Left hindlimb (tissue), 1 donor: Measurements from ENCODE around the gene PTK6.
A peak's percentile ranks its signal among the peaks of the same experiment; 100 is the strongest.
"Not testable (repeated sequence)": the region's sequence is repeated elsewhere in the genome, so short reads cannot be mapped to it uniquely, and the experiment has no call there.

Source experiments
- DNase-seq: peaks from one replicate; pipeline ENCODE4 v3.0.0-alpha.2; 2018

PTK6 gene

GRCh38 chr20:63529180-63529860 lies 7.9 kb downstream of the PTK6 start:
- peak; percentile 17 for DNase-seq

GRCh38 chr20:63527184-63527583 lies 10.0 kb downstream of the PTK6 start:
- DNase-seq: no peak

- DNase-seq: no peak
These were observed 11.2 kb downstream of the PTK6 start for GRCh38 chr20:63525971-63526370.

- peak; percentile 26 for DNase-seq
These were observed 12.0 kb downstream of the PTK6 start for GRCh38 chr20:63525185-63525584.

GRCh38 chr20:63522981-63523611 lies 14.1 kb downstream of the PTK6 start:
- DNase-seq: no peak

- DNase-seq: no peak
These were observed 14.9 kb downstream of the PTK6 start for GRCh38 chr20:63522091-63522868.

GRCh38 chr20:63521602-63522001 lies 15.6 kb downstream of the PTK6 start:
- DNase-seq: no peak

GRCh38 chr20:63520934-63521601 lies 16.1 kb downstream of the PTK6 start:
- peak; percentile 84 for DNase-seq

- DNase-seq: peak; percentile 91
These were observed 16.7 kb downstream of the PTK6 start, which contains the start of gene PPDPF for GRCh38 chr20:63520504-63520933. Gene PPDPF (plus strand): TSS chr20:63520765. CDS start chr20:63521309, 544 bp downstream.

- no peak for DNase-seq
These were observed 17.3 kb downstream of the PTK6 start for GRCh38 chr20:63519668-63520503.

- no peak for DNase-seq
These were observed 18.1 kb downstream of the PTK6 start for GRCh38 chr20:63518946-63519667.

GRCh38 chr20:63518351-63518861 lies 18.8 kb downstream of the PTK6 start:
- DNase-seq: no peak

- peak; percentile 46 for DNase-seq
These were observed 19.5 kb downstream of the PTK6 start for GRCh38 chr20:63517376-63518309.

- not testable (repeated sequence) for DNase-seq
These were observed 22.7 kb downstream of the PTK6 start for GRCh38 chr20:63514520-63514919.

- no peak for DNase-seq
These were observed 24.0 kb downstream of the PTK6 start for GRCh38 chr20:63513207-63513606.

- no peak for DNase-seq
These were observed 28.1 kb downstream of the PTK6 start for GRCh38 chr20:63509088-63509564.

GRCh38 chr20:63508072-63508768 lies 29.0 kb downstream of the PTK6 start:
- no peak for DNase-seq

- no peak for DNase-seq
These were observed 30.0 kb downstream of the PTK6 start for GRCh38 chr20:63507083-63507743.

GRCh38 chr20:63505723-63506122 lies 31.5 kb downstream of the PTK6 start:
- DNase-seq: no peak
